Glomerular endothelial cell (primary cell): ENCODE measurements around the gene MYOM1. TPM values are rescaled to one million over a fixed set of nuclear protein-coding genes. Genes with fewer than 3 reads are reported as not detected.
A peak's percentile ranks its signal among the peaks of the same experiment; 100 is the strongest.

Source experiments
- DNase-seq: peaks from one replicate; pipeline ENCODE4 v3.0.0-alpha.2; 2011; ENCODE audit warnings: low read depth, low spot score; ENCODE audit errors: extremely low read depth
- total RNA-seq: library from RNA; depleted of rRNA; stranded (reverse); fragments of >200 nt; gene quantifications from 2 replicates; pipeline ENCODE4 v1.2.3, GENCODE V29; 2015

The MYOM1 gene
- total RNA-seq, 1 donor from 2014 or later: 0.41 TPM

- DNase-seq: no peak
These were observed 65.6 kb downstream of the MYOM1 start for GRCh38 chr18:3154214-3154613.

GRCh38 chr18:3153107-3153704, 66.6 kb downstream of the MYOM1 start:
- no peak for DNase-seq

DNA sequence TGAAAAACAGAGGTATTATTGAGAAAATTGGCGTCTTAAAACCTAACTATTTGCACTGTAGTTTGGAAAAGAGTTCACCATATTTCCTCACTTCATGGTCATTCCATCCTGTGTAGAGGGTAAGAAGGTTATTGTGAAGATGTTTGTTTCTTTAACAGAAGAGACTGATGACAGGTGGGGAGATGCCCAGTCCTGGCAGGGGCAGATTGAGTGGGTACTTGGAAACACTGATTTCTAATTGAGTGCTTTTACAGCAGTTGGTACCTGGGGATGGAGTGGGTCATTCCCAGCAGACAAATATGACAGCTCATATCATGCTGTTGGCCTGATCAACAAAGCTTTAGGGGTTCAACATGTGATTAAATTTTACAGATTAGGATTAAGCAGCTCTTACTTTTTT, 67.5 kb downstream of the MYOM1 start:
- DNase-seq: no peak

- DNase-seq: no peak
These were observed 68.1 kb downstream of the MYOM1 start for GRCh38 chr18:3151399-3152264.

- DNase-seq: no peak
These were observed 69.1 kb downstream of the MYOM1 start for GRCh38 chr18:3150688-3151087.

DNA sequence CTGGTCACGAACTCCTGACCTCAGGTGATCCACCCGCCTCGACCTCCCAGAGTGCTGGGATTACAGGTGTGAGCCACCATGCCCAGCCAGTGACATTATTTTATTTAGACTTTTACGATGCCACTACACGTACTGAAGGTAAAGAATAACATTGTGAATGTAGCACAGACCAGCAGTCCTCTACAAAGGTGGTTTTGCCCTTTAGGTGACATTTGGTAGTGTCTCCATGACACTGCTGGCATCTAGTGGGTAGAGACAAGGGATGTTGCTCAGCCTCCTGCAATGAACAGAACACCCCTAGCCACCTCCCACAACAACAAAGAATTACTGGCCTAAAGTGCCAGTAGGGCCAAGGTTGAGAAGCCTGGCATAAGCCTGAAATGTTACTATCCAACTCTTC, 69.5 kb downstream of the MYOM1 start:
- DNase-seq: no peak

GRCh38 chr18:3148930-3149535, 70.7 kb downstream of the MYOM1 start:
- DNase-seq: no peak

GRCh38 chr18:3147935-3148554, 71.7 kb downstream of the MYOM1 start:
- no peak for DNase-seq

- no peak for DNase-seq
These were observed 78.7 kb downstream of the MYOM1 start for GRCh38 chr18:3140986-3141639.

DNA sequence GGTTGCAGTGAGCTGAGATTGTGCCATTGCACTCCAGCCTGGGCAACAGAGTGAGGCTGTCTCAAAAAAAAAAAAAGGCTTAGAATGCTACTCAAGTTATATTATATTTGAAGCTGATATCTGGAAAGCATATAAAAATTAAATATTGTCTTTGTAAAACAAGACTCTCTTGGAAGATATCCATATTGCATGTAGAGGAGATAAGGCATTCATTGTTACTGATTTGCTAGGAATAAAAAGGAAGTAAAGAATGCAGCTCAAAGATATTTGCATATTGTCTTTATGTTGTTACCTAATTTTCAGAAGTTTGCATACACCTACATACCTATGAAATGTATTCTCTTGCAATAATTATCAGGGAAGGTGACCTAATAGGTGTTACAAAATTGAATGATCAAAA, 79.4 kb downstream of the MYOM1 start:
- no peak for DNase-seq

DNA sequence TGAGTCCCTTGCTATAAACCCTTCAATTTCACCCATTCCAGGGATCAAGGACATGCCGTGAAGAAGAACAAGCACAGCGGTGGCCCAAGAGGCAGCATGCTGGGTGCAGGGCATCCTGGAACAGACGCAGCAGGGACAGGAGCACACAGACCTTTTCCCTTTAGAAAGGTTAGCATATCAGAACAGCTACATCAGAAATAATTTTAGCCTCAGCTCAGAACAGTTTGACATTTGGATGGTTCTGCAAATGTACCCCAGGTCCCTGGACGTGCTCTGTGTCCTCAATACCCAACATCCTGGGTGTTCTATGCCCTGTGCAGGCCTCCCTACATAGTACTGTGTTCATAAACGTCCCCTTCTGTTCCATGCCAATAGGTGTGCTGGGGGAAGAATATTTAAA, 80.4 kb downstream of the MYOM1 start:
- DNase-seq: no peak

DNA sequence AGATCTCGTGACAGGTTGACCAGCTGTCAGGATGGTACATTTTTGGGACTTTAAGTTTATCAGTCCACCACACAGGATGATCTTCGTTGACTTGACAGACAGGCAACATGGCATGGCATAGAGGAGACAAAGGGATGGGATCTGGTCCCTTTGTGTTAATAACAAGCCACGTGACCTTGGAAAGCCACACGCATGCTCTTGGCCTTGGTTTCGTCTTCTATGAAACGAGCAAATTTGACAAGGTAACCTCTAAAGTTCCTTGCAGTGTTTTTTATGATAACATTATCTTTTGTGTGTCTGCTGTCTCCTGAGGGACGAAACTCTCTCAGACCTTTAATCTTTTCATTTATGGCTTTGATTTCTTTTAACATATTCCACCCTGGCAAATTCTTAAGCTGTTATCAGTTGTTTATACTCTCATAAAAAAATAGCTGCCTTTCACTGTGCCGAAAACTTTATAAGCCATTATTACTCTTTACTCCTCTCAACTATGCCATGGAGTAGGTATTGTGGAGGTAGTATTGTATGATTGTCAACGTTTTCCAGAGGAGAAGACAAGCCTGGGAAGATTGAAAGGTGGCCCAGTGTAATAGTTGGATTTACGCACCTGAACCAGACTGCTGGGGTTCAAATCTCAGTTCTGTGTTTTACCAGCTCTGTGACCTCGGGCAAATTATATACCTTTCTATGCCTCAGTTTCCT, 81.3 kb downstream of the MYOM1 start:
- DNase-seq: no peak

DNA sequence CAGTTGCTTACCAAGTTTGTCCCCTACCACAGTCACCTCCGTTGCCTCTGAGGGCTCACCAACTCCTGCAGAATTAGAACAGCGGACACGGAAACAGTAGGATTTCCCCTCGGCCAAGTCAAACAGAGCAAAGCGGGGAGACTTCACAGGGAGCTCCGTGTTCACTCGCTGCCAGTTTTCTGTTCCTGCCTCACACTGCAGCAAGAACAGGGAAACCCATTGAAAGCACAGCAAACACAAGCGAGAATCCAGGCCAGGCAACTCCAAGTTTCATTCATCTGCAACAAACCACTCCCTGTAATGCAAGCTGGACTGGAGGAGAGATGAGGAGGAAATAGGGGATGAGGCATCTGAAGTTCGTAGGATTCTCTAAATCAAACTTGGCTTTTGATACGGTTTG, 84.2 kb downstream of the MYOM1 start:
- no peak for DNase-seq

DNA sequence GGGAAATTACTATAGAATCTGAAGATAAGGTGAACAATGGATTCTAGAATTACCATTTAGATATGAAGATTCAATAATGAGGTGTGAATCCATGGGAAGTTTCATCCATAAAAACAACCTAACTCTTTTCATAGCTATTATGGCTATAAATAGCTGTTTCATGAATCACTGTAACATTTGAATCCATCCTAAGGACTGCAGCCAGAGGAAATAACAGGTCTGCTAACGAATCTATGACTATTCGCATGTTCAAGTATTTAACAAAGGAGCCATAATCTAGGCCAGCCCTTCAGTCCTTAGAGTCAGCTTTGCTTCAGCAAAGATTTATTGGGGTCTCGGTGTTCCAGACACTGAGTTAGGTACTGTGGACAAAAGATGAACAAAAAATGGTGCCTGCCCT, 87.1 kb downstream of the MYOM1 start:
- no peak for DNase-seq

GRCh38 chr18:3130344-3130743, 89.4 kb downstream of the MYOM1 start:
- DNase-seq: no peak

DNA sequence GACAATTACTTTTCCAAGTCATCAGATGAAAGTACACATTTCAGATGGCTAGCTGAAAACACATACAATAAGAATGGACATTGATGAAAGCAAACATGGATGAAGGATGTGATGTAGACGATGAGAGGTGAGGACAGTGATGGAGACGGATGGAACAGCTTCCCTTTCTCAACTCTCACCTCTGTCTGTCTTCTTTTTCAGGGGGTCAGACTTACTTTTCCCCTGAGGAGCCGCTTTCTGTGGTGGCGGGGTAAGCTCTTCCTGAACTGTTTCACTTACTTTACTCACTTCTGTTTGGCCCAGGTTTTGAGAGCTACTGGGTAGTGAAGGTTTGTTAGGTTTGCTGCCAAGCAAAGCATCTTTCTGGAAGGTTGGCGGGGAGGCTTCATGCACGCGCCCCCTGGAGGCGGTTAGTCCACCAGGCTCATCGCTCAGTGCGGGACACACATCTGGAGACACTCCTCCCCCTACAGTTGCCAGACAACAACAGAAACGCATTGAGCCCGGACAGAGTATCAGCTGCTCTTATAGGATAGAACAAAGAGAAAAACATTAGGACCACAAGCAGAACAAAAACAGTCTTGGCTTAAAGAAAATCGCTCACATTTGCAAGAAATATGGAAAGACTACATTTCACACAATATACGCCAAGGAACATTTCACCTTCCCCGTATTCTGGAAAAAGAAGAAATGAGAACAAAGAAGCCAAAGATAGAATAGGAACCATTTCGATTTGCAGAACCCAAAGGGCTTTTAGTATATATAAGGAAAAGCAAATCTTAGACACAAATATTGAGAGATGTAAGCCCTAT, 90.5 kb downstream of the MYOM1 start:
- peak; percentile 68 for DNase-seq

DNA sequence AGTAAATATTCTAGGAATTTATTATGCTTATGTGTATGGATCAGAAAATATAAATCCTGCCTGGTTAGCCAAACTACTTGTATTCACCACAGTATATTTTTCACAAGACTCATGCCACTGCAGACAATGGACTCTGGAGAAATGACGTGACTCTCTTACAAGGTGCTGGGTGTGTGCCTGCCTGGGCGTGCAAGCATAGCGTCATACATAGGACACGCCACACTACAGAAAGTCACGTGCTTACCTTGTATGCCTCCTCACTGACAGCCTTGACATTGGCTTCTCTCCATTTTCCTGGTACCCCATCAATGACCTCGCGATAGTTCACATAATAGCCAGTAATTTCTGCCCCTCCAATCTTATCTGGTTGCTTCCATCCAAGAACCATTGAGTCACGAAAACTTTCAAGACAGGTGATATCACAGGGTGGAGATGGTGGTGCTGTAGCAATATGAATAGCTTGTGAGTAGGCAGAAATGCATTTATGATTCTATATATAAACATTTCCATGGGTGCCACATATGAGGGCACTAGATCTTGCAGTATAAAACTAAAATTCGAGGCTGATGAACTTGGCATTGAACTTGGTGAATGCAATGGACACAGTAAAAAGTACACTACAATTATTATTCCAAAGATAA, 93.2 kb downstream of the MYOM1 start:
- DNase-seq: no peak

DNA sequence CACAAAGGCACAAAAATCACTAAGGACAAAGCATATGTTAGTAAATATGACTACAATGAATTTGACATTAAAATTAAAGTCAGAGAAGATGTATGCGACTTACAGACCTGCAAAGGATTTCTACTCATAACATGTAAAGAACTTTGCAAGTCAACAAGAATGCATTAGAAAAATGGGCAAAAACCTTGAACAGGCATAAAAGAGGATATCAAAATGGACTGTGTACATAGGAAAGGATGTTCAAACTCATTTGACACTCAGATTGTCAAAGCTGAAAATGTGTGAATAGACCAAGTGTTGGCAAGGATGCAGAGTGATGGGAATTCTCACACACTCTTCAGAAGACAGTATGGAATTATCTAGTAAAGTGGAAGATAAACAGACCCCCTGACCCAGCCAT, 94.9 kb downstream of the MYOM1 start:
- DNase-seq: no peak

DNA sequence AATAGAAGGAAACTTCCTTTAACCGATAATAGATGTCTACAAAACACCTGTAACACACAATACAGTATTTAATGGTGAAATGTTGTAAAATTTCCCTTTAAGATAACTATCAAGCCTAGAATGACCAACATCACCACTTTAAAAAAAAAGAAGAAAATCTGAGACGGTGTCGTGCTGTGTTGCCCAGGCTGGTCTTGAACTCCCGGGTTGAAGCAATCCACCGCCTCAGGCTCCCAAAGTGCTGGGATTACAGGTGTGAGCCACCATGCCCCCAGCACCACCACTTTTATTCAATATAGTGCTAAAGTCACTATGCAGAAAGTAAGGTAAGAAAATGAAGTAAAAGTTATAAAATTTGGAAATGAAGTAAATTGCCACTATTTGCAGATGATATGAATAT, 96.9 kb downstream of the MYOM1 start:
- DNase-seq: no peak
